ENCODE results near the gene FCGBP.

FCGBP gene

GRCh38 chr19:39970425-39970674 is 35.9 kb upstream of the FCGBP start:
- Histone ChIP-seq H3K9ac (ENCODE audit: low read length) (peak overlapping the region; percentile 84), H3K4me2 (ENCODE audit: low read depth, low read length, poor library complexity, severe bottlenecking) (peak overlapping the region; percentile 88), H2AFZ (ENCODE audit: low read depth, low read length, severe bottlenecking) (peak overlapping the region; percentile 79), H3K9me3 (ENCODE audit: insufficient read depth, low read length) (no peaks in the 10 kb centered on the region), H3K36me3 (ENCODE audit: low read length) (0 out of 2 replicates have a peak, but pooled peaks cover 2% of the 10 kb centered on the region), H3K4me3 (ENCODE audit: insufficient read depth, low read length, poor library complexity, severe bottlenecking) (peak overlapping the region; percentile 54), H3K27me3 (ENCODE audit: low read length) (no peaks in the 10 kb centered on the region), H3K27ac (ENCODE audit: low read depth, low read length) (peak overlapping the region; percentile 78), H3K9me2 (replicated peaks; ENCODE audit: insufficient read depth, low read length) (no peaks in the 10 kb centered on the region), H3K79me2 (ENCODE audit: insufficient read depth, low read length) (peaks cover 21% of the 10 kb centered on the region), H4K20me1 (ENCODE audit: low read depth, low read length) (no peaks in the 10 kb centered on the region), H3F3A (ENCODE audit: insufficient read depth) (peaks cover 7% of the 10 kb centered on the region; the same call in 1 of the 2 replicates)
- no peak for TF ChIP-seq CTCF (IDR thresholded peaks at IDR 0.05; ENCODE audit: insufficient read depth, low read length, poor library complexity, severe bottlenecking)
- no peak for TF ChIP-seq EZH2phosphoT487 (conservative IDR thresholded peaks at IDR 0.05; ENCODE audit: low read length)

- H3K27ac ChIP-seq (ENCODE audit: low read depth, low read length) = peak overlapping the region; percentile 78
Observed at GRCh38 chr19:39969681-39970424, 35.4 kb upstream of the FCGBP start.

GRCh38 chr19:39969266-39969665 is 34.8 kb upstream of the FCGBP start:
- H4K20me1 ChIP-seq (ENCODE audit: low read depth, low read length) = no peaks in the 10 kb centered on the region
- H3K27me3 ChIP-seq (ENCODE audit: low read length) = no peaks in the 10 kb centered on the region
- peaks cover 7% of the 10 kb centered on the region; the same call in 1 of the 2 replicates for H3F3A ChIP-seq (ENCODE audit: insufficient read depth)
- H2AFZ ChIP-seq (ENCODE audit: low read depth, low read length, severe bottlenecking) = no peak overlapping the region
- peak overlapping the region; percentile 84 for H3K9ac ChIP-seq (ENCODE audit: low read length)
- H3K36me3 ChIP-seq (ENCODE audit: low read length) = no peaks in the 10 kb centered on the region
- H3K79me2 ChIP-seq (ENCODE audit: insufficient read depth, low read length) = peaks cover 21% of the 10 kb centered on the region
- peak overlapping the region; percentile 88 for H3K4me2 ChIP-seq (ENCODE audit: low read depth, low read length, poor library complexity, severe bottlenecking)
- H3K9me3 ChIP-seq (ENCODE audit: insufficient read depth, low read length) = no peaks in the 10 kb centered on the region
- H3K9me2 ChIP-seq (replicated peaks; ENCODE audit: insufficient read depth, low read length) = no peaks in the 10 kb centered on the region
- TF ChIP-seq EZH2phosphoT487 (conservative IDR thresholded peaks at IDR 0.05; ENCODE audit: low read length) (no peak), CTCF (IDR thresholded peaks at IDR 0.05; ENCODE audit: insufficient read depth, low read length, poor library complexity, severe bottlenecking) (no peak)
- peak overlapping the region; percentile 78 for H3K27ac ChIP-seq (ENCODE audit: low read depth, low read length)
- peak overlapping the region; percentile 54 for H3K4me3 ChIP-seq (ENCODE audit: insufficient read depth, low read length, poor library complexity, severe bottlenecking)

More at GRCh38 chr19:39969681-39970424, 35.4 kb upstream of the FCGBP start:
- H3K9me2 ChIP-seq (replicated peaks; ENCODE audit: insufficient read depth, low read length) = no peaks in the 10 kb centered on the region
- no peaks in the 10 kb centered on the region for H3K9me3 ChIP-seq (ENCODE audit: insufficient read depth, low read length)
- no peaks in the 10 kb centered on the region for H4K20me1 ChIP-seq (ENCODE audit: low read depth, low read length)
- H3F3A ChIP-seq (ENCODE audit: insufficient read depth) = peaks cover 7% of the 10 kb centered on the region; the same call in 1 of the 2 replicates
- H3K79me2 ChIP-seq (ENCODE audit: insufficient read depth, low read length) = peaks cover 21% of the 10 kb centered on the region
- peak overlapping the region; percentile 88 for H3K4me2 ChIP-seq (ENCODE audit: low read depth, low read length, poor library complexity, severe bottlenecking)
- TF ChIP-seq CTCF (IDR thresholded peaks at IDR 0.05; ENCODE audit: insufficient read depth, low read length, poor library complexity, severe bottlenecking) (no peak), EZH2phosphoT487 (conservative IDR thresholded peaks at IDR 0.05; ENCODE audit: low read length) (no peak)
- peak overlapping the region; percentile 79 for H2AFZ ChIP-seq (ENCODE audit: low read depth, low read length, severe bottlenecking)
- H3K27me3 ChIP-seq (ENCODE audit: low read length) = no peaks in the 10 kb centered on the region
- H3K36me3 ChIP-seq (ENCODE audit: low read length) = no peaks in the 10 kb centered on the region
- H3K9ac ChIP-seq (ENCODE audit: low read length) = peak overlapping the region; percentile 84
- H3K4me3 ChIP-seq (ENCODE audit: insufficient read depth, low read length, poor library complexity, severe bottlenecking) = peak overlapping the region; percentile 54

Data from SU-DHL-6 (cell line).